Measurements from ENCODE around the gene WSCD2.

The WSCD2 gene

GRCh38 chr12:108271951-108272872 lies 143.1 kb downstream of the WSCD2 start:
- no peak for DNase-seq

GRCh38 chr12:108273217-108273616 lies 144.1 kb downstream of the WSCD2 start:
- no peak for DNase-seq

- no peak for DNase-seq
Observed at GRCh38 chr12:108277613-108278012, 148.5 kb downstream of the WSCD2 start.

DNA sequence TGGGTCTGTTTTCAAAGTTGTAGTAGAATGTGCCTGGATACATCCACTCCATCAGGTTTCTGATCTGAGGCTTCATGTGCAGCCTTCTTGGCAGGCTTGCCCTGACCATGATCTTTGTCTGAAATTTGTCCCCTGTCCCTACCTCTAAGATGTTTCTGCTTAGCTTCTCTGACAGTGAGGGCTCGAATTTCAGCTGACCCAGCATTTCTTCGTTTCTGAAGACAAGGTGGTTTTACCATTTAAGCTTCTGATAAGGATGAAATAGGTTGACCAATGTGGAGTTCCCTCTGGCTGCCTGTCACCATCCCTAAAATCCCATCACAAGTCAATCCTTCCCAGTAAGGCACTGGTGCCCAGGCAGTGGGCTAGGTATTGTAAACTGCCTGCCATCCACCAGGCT lies 153.1 kb downstream of the WSCD2 start:
- DNase-seq: no peak

- DNase-seq: no peak
Observed at GRCh38 chr12:108282676-108283075, 153.6 kb downstream of the WSCD2 start.

DNA sequence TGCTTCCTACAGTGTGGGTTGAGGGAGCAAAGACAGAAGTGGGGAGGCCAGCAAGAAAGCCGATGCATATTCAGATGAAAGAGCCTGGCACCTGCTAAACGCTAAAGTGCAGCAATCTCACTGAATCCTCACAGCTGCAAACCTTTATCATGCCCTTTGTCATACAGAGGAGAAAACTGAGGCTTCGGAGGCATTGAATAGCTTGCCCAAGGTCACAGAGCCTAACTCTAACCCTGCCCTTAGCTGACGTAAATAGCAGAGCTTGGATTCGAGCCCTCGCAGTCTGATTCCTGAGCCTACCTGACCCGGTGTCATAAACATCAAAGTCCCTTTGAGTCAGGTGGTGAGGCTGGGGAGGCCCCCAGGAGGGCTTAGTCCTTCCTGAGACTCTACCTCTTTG lies 155.1 kb downstream of the WSCD2 start:
- DNase-seq: no peak

DNA sequence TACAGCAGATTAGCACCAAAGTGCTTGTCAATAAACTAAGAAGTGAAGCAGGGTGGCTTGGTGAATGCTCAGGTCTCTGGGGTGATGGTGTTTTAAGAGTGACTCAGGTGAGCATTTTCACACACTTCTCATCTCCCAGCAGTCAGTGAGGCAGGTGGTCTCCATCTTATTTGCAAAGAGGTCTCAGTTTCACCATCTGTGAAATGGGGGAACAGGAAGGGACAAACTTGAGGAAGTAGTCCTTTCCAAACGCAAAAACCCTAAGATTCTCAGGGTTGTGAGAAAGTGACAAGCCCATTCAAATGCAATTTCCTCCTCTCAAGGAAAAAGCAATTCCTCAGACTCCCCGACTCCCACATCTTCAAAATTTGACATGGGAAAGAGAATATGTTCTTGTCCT lies 155.9 kb downstream of the WSCD2 start:
- no peak for DNase-seq

DNA sequence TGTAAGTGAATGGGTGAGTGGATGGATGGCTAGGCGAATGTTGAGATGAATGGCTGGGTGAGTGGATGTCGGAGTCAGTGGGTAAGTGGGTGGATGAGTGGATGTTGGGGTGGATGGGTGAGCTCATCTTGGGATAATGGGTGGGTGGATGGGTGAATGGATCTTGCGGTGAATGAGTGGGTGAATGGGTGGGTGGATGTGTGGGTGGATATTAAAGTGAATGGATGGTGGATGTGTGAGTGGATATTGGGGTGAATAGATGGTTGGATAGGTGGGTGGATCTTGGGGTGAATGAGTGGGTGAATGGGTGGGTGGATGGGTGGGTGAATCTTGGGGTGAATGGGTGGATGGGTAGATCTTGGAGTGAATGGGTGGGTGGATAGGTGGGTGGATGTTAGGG lies 158.1 kb downstream of the WSCD2 start:
- DNase-seq: no peak

DNA sequence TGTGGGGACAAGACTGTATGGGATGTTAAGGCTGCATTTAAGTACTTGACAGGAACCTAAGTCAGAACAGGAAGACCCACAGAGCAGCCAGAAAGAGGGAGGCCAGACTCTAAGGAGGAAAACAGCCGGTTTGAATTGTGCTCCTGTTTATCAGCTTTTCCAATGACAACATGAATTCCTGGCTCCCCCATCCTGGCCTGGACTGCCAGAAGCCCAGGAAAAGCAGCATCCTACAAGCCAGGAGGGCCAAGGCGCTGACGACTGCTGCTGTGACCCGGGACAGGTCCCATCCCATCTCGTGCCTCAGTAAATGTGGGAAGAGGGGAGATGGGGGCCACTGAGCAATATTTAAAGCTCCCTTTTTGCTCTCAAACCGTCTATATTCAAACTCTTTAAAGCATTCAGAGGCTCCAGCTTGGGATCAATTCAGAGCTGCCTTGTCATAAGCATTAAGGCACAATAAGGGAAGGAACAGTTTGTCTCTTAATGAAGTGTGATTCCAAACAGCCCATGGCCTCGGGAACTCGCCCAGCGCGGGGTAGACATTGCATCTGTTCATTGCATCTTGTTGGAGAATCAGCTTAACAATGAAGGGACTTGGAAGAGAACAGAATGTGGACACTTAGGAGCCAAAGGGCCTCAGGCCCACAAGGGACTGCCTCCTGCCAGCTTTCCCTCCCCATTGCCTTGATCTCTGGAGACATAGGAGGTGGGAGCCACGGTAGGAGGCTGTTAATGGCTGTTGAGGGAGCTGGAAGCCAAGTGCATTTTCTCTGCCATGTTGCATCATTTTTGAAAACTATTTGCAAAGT lies 160.5 kb downstream of the WSCD2 start:
- DNase-seq: no peak

DNA sequence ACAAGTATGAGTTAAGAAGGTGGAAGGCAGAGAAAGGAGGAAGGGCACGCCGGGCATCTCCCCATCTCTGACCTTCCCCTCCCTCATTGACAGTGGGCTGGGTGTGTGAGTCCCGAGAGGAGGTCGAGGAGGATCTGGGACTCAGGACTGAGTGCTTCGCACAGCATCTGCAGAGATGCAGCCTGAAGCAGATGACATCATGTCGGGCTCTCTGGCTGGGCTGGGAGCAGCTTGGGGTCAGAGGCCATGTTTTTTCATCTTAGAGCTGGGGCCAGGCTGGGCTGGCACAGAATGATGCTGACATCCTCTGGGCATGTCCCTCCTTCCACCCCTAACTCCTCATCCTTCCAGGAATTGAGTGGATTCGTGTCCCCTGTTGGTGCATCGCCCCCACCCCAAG lies 166.6 kb downstream of the WSCD2 start:
- DNase-seq: no peak

GRCh38 chr12:108296945-108297344 lies 167.9 kb downstream of the WSCD2 start:
- DNase-seq: no peak

DNA sequence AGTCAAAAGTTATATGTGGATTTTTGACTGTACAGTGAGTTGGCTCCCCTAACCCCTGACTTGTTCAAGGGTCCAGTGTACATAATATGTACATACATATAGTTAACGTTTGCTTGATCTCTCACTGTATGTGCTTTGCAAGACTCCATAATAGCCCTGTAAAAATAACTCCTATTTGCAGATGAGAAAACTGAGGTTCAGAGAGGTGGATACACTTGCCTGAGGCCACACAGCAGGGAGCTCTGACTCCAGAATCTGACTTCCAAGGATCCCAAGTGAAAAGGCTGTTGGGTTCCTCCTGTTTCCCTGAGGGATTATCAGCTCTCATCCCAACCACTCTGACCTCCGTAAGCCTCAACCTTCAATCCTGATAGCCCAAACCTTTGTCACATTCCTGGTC lies 168.3 kb downstream of the WSCD2 start:
- DNase-seq: no peak

DNA sequence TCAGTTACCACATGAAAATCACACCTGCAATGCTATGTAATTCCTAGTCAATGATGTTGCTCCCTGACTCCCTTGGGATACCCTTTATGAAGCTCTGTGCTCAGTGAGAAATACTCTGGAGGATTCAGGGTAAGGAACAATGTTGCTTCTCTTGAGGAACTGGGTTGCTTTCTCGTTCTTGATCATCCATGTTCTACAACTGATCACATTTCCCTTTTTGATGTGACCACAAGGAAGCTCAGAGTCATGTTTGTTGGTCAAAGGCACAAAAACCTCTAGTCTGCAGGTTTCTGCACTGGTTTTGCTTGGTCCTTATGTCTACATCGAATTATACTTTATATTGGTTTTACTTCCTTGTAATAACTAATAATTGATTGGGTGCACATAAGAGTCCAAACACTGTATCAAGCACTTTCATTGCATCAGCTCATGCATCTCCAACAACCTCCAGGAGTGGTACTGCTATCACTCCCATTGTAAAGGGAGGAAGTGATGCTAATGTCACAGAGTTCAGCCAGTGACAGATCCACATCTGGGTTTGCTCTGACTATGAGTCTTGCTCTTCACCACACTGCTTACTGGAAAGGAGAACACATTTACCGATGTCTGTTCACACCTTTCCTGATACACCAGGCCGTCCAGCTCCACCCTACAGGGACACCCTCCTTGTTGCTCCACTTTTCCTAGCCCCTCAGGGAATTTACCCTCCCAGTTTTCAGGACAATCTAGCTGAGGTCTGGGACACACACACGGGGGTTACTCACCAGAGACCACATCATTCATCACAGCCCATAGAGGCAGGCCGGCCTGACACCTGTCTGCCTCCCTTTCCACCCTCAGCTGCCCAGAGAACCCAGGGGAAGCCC lies 169.0 kb downstream of the WSCD2 start:
- no peak for DNase-seq

DNA sequence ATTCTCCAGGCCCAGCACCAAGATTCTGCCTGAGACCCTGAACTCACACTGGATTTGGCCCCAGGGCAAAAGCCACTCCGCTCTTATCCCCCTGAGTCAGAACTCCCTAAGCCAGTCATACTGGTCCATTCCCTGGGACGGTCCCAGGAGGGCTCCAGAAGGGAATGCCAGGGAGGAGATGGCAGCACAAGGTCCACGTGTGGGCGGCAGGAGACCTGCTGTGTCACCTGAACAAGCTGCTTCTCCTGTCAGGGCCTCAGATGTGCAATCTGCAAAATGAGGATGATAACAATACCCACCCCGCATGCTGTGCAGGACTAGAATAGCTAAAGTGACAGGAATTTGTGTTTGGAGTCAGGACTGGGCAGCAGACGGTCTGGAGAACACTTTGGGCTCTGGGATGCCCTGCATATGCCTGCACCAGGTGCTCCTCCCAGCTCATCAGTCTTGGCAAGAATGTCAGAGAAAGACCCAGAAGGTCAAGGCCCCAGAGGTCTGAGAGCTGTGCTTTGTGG lies 169.7 kb downstream of the WSCD2 start:
- no peak for DNase-seq

DNA sequence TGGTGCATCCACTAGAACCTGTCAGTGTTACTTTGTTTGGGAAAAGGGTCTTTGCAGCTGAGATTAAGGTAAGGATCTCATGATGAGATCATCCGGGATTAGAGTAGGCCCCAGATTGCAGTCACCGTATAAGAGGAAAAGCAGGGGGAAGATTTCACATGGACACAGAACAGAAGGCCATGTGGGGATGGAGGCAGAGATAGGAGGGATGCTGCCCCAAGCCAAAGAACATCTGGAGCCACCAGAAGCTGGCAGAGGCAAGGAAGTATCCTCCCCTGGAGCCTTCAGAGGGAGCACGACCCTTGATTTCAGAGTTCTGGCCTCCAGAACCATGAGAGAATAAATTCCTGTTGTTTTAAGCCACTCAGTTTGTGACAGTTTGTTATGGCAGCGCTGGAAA lies 170.4 kb downstream of the WSCD2 start:
- DNase-seq: no peak

Measured in OCI-M1 (cell line).